Activated CD8-positive, alpha-beta T cell treated with anti-CD3 and anti-CD28 coated beads, Interleukin-2, amount 10 ng/mL, durations not matched to agents 7 days and 5 days (primary cell): ENCODE measurements around the gene TRAPPC14. TPM values are rescaled to one million over a fixed set of nuclear protein-coding genes. Genes with fewer than 3 reads are reported as not detected.

Experiments
- ATAC-seq: fragments of 150-1000 bp; cut with Tn5 transposase; one replicate; pipeline ENCODE4 v1.10.0; 2021; ENCODE audit warnings: moderate library complexity
- CTCF ChIA-PET: fragments of 350-600 bp; sonication (Branson Sonifier 250); formaldehyde crosslinking; loops from one replicate; lab custom pipeline; 2021; ENCODE audit warnings: antibody characterized with exemption; lab: Charles Lee
- POLR2A ChIA-PET: fragments of 350-600 bp; sonication (Branson Sonifier 250); formaldehyde crosslinking; loops from one replicate; lab custom pipeline; 2021; ENCODE audit warnings: antibody characterized with exemption; lab: Charles Lee
- DNase-seq: peaks from one replicate; pipeline ENCODE4 v3.0.0-alpha.2; 2020
- H3K27ac Mint-ChIP-seq: one replicate; pipeline ENCODE4 v1.8.0; 2021; ENCODE audit warnings: mild to moderate bottlenecking, mixed read lengths
- H3K27me3 Mint-ChIP-seq: one replicate; pipeline ENCODE4 v1.8.0; 2021; ENCODE audit warnings: low read depth, mixed read lengths
- H3K36me3 Mint-ChIP-seq: one replicate; pipeline ENCODE4 v1.8.0; 2021; ENCODE audit warnings: low read depth, mixed read lengths
- H3K4me1 Mint-ChIP-seq: one replicate; pipeline ENCODE4 v1.8.0; 2021; ENCODE audit warnings: low read depth, mixed read lengths
- H3K4me3 Mint-ChIP-seq: one replicate; pipeline ENCODE4 v1.8.0; 2021; ENCODE audit warnings: mild to moderate bottlenecking, mixed read lengths
- H3K9me3 Mint-ChIP-seq: one replicate; pipeline ENCODE4 v1.8.0; 2022; ENCODE audit warnings: mixed read lengths; ENCODE audit not compliant: insufficient read depth
- total RNA-seq, 2 experiments: library from RNA; stranded (reverse); gene quantifications; one replicate each; pipeline ENCODE4 v1.2.3, GENCODE V29; 2021

The TRAPPC14 gene
- total RNA-seq, 2 experiments from 2014 or later: 42.7 to 44.0 TPM

GRCh38 chr7:100173806-100174495 lies 15.4 kb upstream of the TRAPPC14 start:
- ChIA-PET POLR2A (interaction anchor here (0.6 kb wide), 1 partner anchor 45 kb away, joined by 3 read pairs; no protein-coding TSS in a partner anchor), CTCF (interaction anchor here (0.6 to 1.7 kb wide), 2 partner anchors 20 to 41 kb away, joined by 3 to 4 read pairs; no protein-coding TSS in a partner anchor)
- H3K27ac Mint-ChIP-seq: no peak overlapping the region
- no peak for ATAC-seq
- H3K4me3 Mint-ChIP-seq: no peak overlapping the region
- DNase-seq: no peak
- peaks cover 28% of the 10 kb centered on the region for H3K27me3 Mint-ChIP-seq
- H3K4me1 Mint-ChIP-seq: peaks cover 44% of the 10 kb centered on the region
- peaks cover 3% of the 10 kb centered on the region for H3K36me3 Mint-ChIP-seq
- H3K9me3 Mint-ChIP-seq: no peaks in the 10 kb centered on the region

- Mint-ChIP-seq H3K36me3 (peaks cover 3% of the 10 kb centered on the region), H3K9me3 (no peaks in the 10 kb centered on the region), H3K4me3 (peak overlapping the region; percentile 65), H3K27me3 (peaks cover 32% of the 10 kb centered on the region), H3K27ac (no peak overlapping the region), H3K4me1 (peaks cover 55% of the 10 kb centered on the region)
- ChIA-PET CTCF (interaction anchor here (0.8 to 1.3 kb wide), 5 partner anchors 38 to 236 kb away, joined by 3 read pairs; no protein-coding TSS in a partner anchor), POLR2A (interaction anchor here (0.7 to 1.4 kb wide), 3 partner anchors 10 to 250 kb away, joined by 4 to 6 read pairs (median 4); partner anchors contain the start of gene LAMTOR4)
- DNase-seq (no peak), ATAC-seq (peak; percentile 14)
Observed at GRCh38 chr7:100171840-100172239, 13.3 kb upstream of the TRAPPC14 start.

- no peaks in the 10 kb centered on the region for H3K9me3 Mint-ChIP-seq
Observed at GRCh38 chr7:100171087-100171681, 12.7 kb upstream of the TRAPPC14 start.

GRCh38 chr7:100170101-100170897 lies 11.8 kb upstream of the TRAPPC14 start:
- Mint-ChIP-seq H3K4me1 (peaks cover 59% of the 10 kb centered on the region), H3K27ac (peak overlapping the region; percentile 51), H3K4me3 (peak overlapping the region; percentile 30), H3K9me3 (no peaks in the 10 kb centered on the region), H3K36me3 (peaks cover 3% of the 10 kb centered on the region), H3K27me3 (peaks cover 22% of the 10 kb centered on the region)
- ATAC-seq (no peak), DNase-seq (no peak)
- CTCF ChIA-PET: interaction anchor here (1.3 kb wide), 1 partner anchor 39 kb away, joined by 3 read pairs; no protein-coding TSS in a partner anchor
- POLR2A ChIA-PET: interaction anchor here (0.9 to 1.3 kb wide), 2 partner anchors 8 to 22 kb away, joined by 3 to 4 read pairs; partner anchors contain the start of gene LAMTOR4

More at GRCh38 chr7:100171087-100171681, 12.7 kb upstream of the TRAPPC14 start:
- H3K4me3 Mint-ChIP-seq: peak overlapping the region; percentile 30
- peaks cover 27% of the 10 kb centered on the region for H3K27me3 Mint-ChIP-seq
- ATAC-seq (peak; percentile 65), DNase-seq (peak; percentile 51)
- H3K36me3 Mint-ChIP-seq: peaks cover 3% of the 10 kb centered on the region
- ChIA-PET CTCF (interaction anchor here (0.8 to 1.3 kb wide), 5 partner anchors 37 to 236 kb away, joined by 3 read pairs; no protein-coding TSS in a partner anchor), POLR2A (interaction anchor here (0.9 to 1.4 kb wide), 3 partner anchors 9 to 22 kb away, joined by 3 to 6 read pairs (median 4); partner anchors contain the start of gene LAMTOR4)
- peaks cover 56% of the 10 kb centered on the region for H3K4me1 Mint-ChIP-seq
- H3K27ac Mint-ChIP-seq: no peak overlapping the region

- peak overlapping the region; percentile 73 for H3K4me3 Mint-ChIP-seq
- ATAC-seq (no peak), DNase-seq (no peak)
- no peaks in the 10 kb centered on the region for H3K9me3 Mint-ChIP-seq
- H3K27me3 Mint-ChIP-seq: peaks cover 18% of the 10 kb centered on the region
- ChIA-PET POLR2A (interaction anchor here (2.0 kb wide), 1 partner anchor 8 kb away, joined by 5 read pairs; the partner anchor contains the start of gene GPC2), CTCF (interaction anchor here (0.6 to 1.5 kb wide), 3 partner anchors 9 to 21 kb away, joined by 3 to 5 read pairs (median 3); no protein-coding TSS in a partner anchor)
- H3K4me1 Mint-ChIP-seq: peaks cover 63% of the 10 kb centered on the region
- H3K36me3 Mint-ChIP-seq: no peaks in the 10 kb centered on the region
- H3K27ac Mint-ChIP-seq: peak overlapping the region; percentile 79
Observed at GRCh38 chr7:100169147-100169850, 10.8 kb upstream of the TRAPPC14 start.

- Mint-ChIP-seq H3K4me3 (peak overlapping the region; percentile 73), H3K9me3 (no peaks in the 10 kb centered on the region), H3K27ac (peak overlapping the region; percentile 79), H3K27me3 (peaks cover 14% of the 10 kb centered on the region), H3K36me3 (no peaks in the 10 kb centered on the region), H3K4me1 (peaks cover 77% of the 10 kb centered on the region)
- no peak for DNase-seq
- CTCF ChIA-PET: interaction anchor here (0.6 to 3.5 kb wide), 10 partner anchors 8 to 245 kb away, joined by 3 to 27 read pairs (median 6); partner anchors contain the start of genes GPC2, LAMTOR4, STAG3 and TRAPPC14
- no peak for ATAC-seq
- POLR2A ChIA-PET: interaction anchor here (0.8 to 2.0 kb wide), 5 partner anchors 9 to 54 kb away, joined by 3 to 6 read pairs (median 5); partner anchors contain the start of gene GPC2
Observed at GRCh38 chr7:100167912-100168323, 9.4 kb upstream of the TRAPPC14 start.

GRCh38 chr7:100166970-100167911 lies 8.7 kb upstream of the TRAPPC14 start:
- H3K27ac Mint-ChIP-seq: peak overlapping the region; percentile 79
- no peak for ATAC-seq
- H3K36me3 Mint-ChIP-seq: no peaks in the 10 kb centered on the region
- no peak for DNase-seq
- ChIA-PET CTCF (interaction anchor here (0.9 to 3.5 kb wide), 12 partner anchors 7 to 56 kb away, joined by 3 to 27 read pairs (median 6); partner anchors contain the start of genes GPC2, LAMTOR4, STAG3 and TRAPPC14), POLR2A (interaction anchor here (0.6 to 2.0 kb wide), 10 partner anchors 8 to 269 kb away, joined by 3 to 6 read pairs (median 4); partner anchors contain the start of gene GPC2)
- peak overlapping the region; percentile 73 for H3K4me3 Mint-ChIP-seq
- H3K4me1 Mint-ChIP-seq: peaks cover 83% of the 10 kb centered on the region
- H3K9me3 Mint-ChIP-seq: no peaks in the 10 kb centered on the region
- peaks cover 14% of the 10 kb centered on the region for H3K27me3 Mint-ChIP-seq

- ATAC-seq (peak; percentile 45), DNase-seq (peak; percentile 66)
- no peaks in the 10 kb centered on the region for H3K9me3 Mint-ChIP-seq
- peak overlapping the region; percentile 72 for H3K27ac Mint-ChIP-seq
- POLR2A ChIA-PET: interaction anchor here (0.6 to 2.0 kb wide), 8 partner anchors 9 to 270 kb away, joined by 3 to 5 read pairs (median 4); no protein-coding TSS in a partner anchor
- H3K4me1 Mint-ChIP-seq: peaks cover 85% of the 10 kb centered on the region
- no peaks in the 10 kb centered on the region for H3K36me3 Mint-ChIP-seq
- H3K4me3 Mint-ChIP-seq: peak overlapping the region; percentile 69
- peaks cover 11% of the 10 kb centered on the region for H3K27me3 Mint-ChIP-seq
- CTCF ChIA-PET: interaction anchor here (1.0 to 3.5 kb wide), 9 partner anchors 9 to 52 kb away, joined by 3 to 27 read pairs (median 9); partner anchors contain the start of genes GPC2, LAMTOR4, STAG3 and TRAPPC14
Observed at GRCh38 chr7:100166317-100166940, 7.9 kb upstream of the TRAPPC14 start.

- ChIA-PET POLR2A (no interaction called here), CTCF (interaction anchor here (0.7 to 1.3 kb wide), 3 partner anchors 8 to 53 kb away, joined by 3 read pairs; no protein-coding TSS in a partner anchor)
- Mint-ChIP-seq H3K36me3 (no peaks in the 10 kb centered on the region), H3K27me3 (peaks cover 4% of the 10 kb centered on the region), H3K27ac (peak overlapping the region; percentile 87), H3K9me3 (no peaks in the 10 kb centered on the region), H3K4me3 (peak overlapping the region; percentile 13), H3K4me1 (peaks cover 70% of the 10 kb centered on the region)
- DNase-seq (no peak), ATAC-seq (no peak)
Observed at GRCh38 chr7:100163871-100164270, 5.3 kb upstream of the TRAPPC14 start.
